K562 (cell line): Measurements from ENCODE around the gene CTBP2.

Experiments
- MAFF ChIP-seq: IDR thresholded peaks from 2 replicates; pipeline ENCODE4 v1.6.1; 2012; ENCODE audit warnings: low read length, improper control_type of control experiment
- SNRNP70 ChIP-seq: fragments of 200-400 bp; formaldehyde crosslinking; optimal IDR thresholded peaks from 2 replicates; pipeline ENCODE3; 2017; ENCODE audit warnings: low read depth, low read length
- SREBF2 ChIP-seq: sonication (generic); formaldehyde crosslinking; IDR thresholded peaks from 2 replicates; pipeline ENCODE4 v1.4.0; 2020; ENCODE audit warnings: mild to moderate bottlenecking, missing genetic modification reagents
- ZFPM2 ChIP-seq: fragments of 250-450 bp; sonication (Bioruptor Pico); IDR thresholded peaks from 2 replicates; pipeline ENCODE4 v1.5.1; 2022; ENCODE audit warnings: mild to moderate bottlenecking
- ZNF217 ChIP-seq: sonication (generic); formaldehyde crosslinking; IDR thresholded peaks from 2 replicates; pipeline ENCODE4 v1.8.0; 2022; ENCODE audit warnings: mild to moderate bottlenecking, missing genetic modification reagents
- TF ChIP-seq, protein P1 (sequence below): fragments of 250-450 bp; sonication (Bioruptor Pico); IDR thresholded peaks from 2 replicates; pipeline ENCODE4 v1.5.0; 2021

DNA sequence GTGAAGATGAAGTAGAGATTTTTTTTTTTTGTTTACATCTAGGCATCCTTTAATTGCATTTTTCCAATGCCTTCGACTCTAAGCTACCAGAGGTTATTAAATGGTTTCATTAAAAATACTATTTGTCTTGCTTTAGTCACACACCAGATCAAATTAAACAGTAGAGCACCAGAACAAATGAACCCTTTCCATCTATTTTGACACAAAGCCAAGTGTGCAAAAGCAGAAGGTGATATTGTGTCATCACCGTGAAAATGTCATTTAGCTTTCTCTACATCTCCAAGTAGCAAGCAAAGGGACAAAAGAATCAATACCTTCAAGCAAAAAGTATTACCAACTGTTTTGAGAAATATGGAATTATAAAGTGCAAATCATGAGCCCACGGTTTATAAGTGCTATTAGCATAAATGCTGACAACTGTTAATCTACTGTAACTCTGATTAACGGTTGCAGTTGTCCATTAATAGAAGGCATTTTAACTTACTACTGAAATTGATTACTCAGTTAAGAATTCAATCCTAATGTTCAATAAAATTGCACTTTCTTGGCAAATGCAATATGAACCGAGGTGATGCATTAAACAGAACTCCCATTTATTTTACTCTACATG lies 49.1 kb downstream of the CTBP2 start:
- no peak for TF ChIP-seq SREBF2 (CRISPR knock-in tag)
- no peak for TF ChIP-seq SNRNP70
- TF ChIP-seq MAFF, result no peak
- no peak for TF ChIP-seq ZFPM2 (CRISPR knock-in tag)
- no peak for TF ChIP-seq ZNF217 (CRISPR knock-in tag)
- TF ChIP-seq, protein P1, sequence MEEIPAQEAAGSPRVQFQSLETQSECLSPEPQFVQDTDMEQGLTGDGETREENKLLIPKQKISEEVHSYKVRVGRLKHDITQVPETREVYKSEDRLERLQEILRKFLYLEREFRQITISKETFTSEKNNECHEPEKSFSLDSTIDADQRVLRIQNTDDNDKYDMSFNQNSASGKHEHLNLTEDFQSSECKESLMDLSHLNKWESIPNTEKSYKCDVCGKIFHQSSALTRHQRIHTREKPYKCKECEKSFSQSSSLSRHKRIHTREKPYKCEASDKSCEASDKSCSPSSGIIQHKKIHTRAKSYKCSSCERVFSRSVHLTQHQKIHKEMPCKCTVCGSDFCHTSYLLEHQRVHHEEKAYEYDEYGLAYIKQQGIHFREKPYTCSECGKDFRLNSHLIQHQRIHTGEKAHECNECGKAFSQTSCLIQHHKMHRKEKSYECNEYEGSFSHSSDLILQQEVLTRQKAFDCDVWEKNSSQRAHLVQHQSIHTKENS (CRISPR knock-in tag), result no peak
